Glutamatergic neuron (in vitro differentiated cells): Measurements from ENCODE around the gene CLIC1. TPM values are rescaled to one million over a fixed set of nuclear protein-coding genes. Genes with fewer than 3 reads are reported as not detected.

Experiments used
- DNase-seq: peaks from one replicate; pipeline ENCODE4 v3.0.0; 2022
- H3K27ac Mint-ChIP-seq: one replicate; pipeline ENCODE4 v1.8.0; 2020; ENCODE audit warnings: mild to moderate bottlenecking, mixed read lengths, inconsistent platforms; ENCODE audit not compliant: unreplicated experiment
- H3K27me3 Mint-ChIP-seq: one replicate; pipeline ENCODE4 v1.8.0; 2020; ENCODE audit warnings: mild to moderate bottlenecking, moderate library complexity, mixed read lengths, inconsistent platforms; ENCODE audit not compliant: unreplicated experiment
- H3K36me3 Mint-ChIP-seq: one replicate; pipeline ENCODE4 v1.8.0; 2020; ENCODE audit warnings: mild to moderate bottlenecking, mixed read lengths, inconsistent platforms; ENCODE audit not compliant: unreplicated experiment
- H3K4me1 Mint-ChIP-seq: one replicate; pipeline ENCODE4 v1.8.0; 2020; ENCODE audit warnings: mild to moderate bottlenecking, low read depth, mixed read lengths, inconsistent platforms; ENCODE audit not compliant: unreplicated experiment
- H3K4me3 Mint-ChIP-seq: one replicate; pipeline ENCODE4 v1.8.0; 2020; ENCODE audit warnings: mild to moderate bottlenecking, mixed read lengths, inconsistent platforms; ENCODE audit not compliant: unreplicated experiment
- H3K9me3 Mint-ChIP-seq: one replicate; pipeline ENCODE4 v1.8.0; 2020; ENCODE audit warnings: mild to moderate bottlenecking, moderate library complexity, mixed read lengths, inconsistent platforms; ENCODE audit not compliant: unreplicated experiment
- total RNA-seq: library from RNA; stranded (reverse); fragmentation: NEBNext Ultra II Directional; extraction: Animal tissue kit (Norgen Biotek cat#: 25700); gene quantifications from one replicate; pipeline ENCODE4 v1.2.1, GENCODE V29; 2021; ENCODE audit not compliant: unreplicated experiment
- TF ChIP-seq, protein P1 (sequence below): fragments of 200-600 bp; sonication (generic); IDR thresholded peaks from one replicate; pipeline ENCODE4 v1.5.0; 2021; ENCODE audit not compliant: partially characterized antibody, unreplicated experiment

The CLIC1 gene
- total RNA-seq, 1 donor from 2014 or later = 310 TPM

DNA sequence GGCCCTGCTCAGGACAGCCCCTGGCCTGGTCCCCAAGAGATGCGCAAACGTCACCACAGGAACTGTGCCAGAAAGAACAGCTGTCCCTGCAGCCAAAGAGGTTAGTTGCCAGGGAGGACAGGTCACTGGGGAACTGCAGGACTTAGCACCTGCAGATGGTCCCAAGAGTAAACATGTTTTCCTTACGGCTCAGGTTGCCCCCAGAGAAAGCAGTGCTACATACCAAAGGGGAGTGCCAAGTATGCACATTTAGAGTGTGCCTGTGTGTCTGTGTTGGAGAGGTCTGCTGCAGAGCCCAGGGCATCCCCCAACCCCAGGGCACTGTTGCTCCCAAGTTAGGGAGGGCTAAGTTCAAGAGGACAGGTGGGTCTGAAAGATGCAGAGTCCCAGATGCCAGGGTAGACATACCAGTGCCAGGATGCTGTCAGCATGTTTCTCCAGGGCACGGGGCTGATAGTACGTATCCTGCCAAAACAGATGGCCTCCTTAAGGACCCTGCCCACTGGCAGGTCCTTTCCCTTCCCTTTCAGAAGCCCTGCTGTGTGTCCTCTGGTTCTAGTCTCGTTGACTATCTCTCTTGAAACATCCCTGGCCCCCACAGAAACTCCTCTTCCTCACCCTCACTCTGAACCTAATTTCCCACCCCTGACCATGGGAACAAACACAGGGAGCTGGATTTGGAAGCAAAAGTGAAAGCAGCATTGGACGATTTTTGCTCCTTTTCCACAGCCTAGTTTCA, 34.5 kb downstream of the CLIC1 start:
- Mint-ChIP-seq H3K9me3 (peaks cover 10% of the 10 kb centered on the region), H3K4me3 (peak overlapping the region; percentile 94), H3K27me3 (peaks cover 7% of the 10 kb centered on the region), H3K4me1 (peaks cover 13% of the 10 kb centered on the region), H3K27ac (peak overlapping the region; percentile 99), H3K36me3 (no peaks in the 10 kb centered on the region)
- TF ChIP-seq, protein P1, sequence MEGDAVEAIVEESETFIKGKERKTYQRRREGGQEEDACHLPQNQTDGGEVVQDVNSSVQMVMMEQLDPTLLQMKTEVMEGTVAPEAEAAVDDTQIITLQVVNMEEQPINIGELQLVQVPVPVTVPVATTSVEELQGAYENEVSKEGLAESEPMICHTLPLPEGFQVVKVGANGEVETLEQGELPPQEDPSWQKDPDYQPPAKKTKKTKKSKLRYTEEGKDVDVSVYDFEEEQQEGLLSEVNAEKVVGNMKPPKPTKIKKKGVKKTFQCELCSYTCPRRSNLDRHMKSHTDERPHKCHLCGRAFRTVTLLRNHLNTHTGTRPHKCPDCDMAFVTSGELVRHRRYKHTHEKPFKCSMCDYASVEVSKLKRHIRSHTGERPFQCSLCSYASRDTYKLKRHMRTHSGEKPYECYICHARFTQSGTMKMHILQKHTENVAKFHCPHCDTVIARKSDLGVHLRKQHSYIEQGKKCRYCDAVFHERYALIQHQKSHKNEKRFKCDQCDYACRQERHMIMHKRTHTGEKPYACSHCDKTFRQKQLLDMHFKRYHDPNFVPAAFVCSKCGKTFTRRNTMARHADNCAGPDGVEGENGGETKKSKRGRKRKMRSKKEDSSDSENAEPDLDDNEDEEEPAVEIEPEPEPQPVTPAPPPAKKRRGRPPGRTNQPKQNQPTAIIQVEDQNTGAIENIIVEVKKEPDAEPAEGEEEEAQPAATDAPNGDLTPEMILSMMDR = no peak
- peak; percentile 48 for DNase-seq

DNA sequence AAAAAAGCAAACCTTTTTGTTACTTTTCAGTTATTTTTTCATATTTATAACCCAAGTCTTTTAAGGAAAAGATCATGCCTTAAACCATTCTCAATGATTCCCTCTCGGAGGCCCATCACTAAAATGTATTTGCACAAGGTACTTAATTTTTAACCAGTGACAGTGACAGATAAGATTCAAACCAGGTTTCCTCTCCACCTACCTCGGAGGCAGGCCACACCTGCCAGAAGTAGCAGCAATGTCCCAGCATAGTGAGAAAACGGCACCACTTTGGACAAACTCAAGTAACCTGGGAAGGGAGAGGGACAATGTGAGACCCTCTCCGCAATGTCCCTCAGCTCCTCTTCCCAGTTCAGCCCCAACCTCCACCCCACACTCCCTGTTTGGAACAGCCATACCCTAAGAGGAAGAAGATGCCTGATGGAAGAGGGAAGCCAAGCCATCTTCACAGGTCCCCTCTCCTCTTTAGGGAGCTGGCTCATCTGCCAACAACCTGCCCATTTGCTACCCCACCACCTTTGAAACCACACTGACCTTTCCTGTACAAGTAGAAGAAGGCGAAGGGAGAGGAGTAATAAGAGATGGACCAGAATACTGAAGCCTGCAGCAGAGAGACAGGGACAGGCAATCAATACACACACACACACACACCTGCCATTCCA, 35.5 kb downstream of the CLIC1 start:
- no peaks in the 10 kb centered on the region for H3K36me3 Mint-ChIP-seq
- peaks cover 10% of the 10 kb centered on the region for H3K9me3 Mint-ChIP-seq
- DNase-seq = no peak
- H3K27me3 Mint-ChIP-seq = peaks cover 7% of the 10 kb centered on the region
- TF ChIP-seq, protein P1 = no peak
- peak overlapping the region; percentile 62 for H3K27ac Mint-ChIP-seq
- H3K4me3 Mint-ChIP-seq = peak overlapping the region; percentile 94
- peaks cover 13% of the 10 kb centered on the region for H3K4me1 Mint-ChIP-seq

DNA sequence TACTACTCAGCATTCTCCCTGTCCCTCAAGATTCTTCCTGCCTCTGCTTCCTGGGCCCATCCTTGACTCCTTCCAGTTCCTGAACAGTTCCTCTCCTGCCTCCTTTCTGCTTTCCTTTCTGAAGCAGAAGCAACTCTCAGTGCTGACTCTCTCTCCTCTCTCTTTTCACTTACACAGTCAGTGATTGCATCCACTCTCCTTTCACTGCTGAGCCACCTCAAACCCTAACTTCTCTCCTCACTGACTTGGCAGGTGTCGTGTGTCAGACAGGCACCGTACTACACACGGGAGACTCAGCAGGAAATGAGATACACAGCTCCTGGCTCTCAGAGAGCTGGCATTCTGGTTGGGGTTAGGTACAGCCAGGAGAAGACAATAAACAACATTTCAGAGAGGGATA, 38.8 kb downstream of the CLIC1 start:
- TF ChIP-seq, protein P1 = no peak
- Mint-ChIP-seq H3K36me3 (no peaks in the 10 kb centered on the region), H3K27ac (no peak overlapping the region), H3K4me3 (peak overlapping the region; percentile 39), H3K4me1 (peaks cover 13% of the 10 kb centered on the region), H3K9me3 (peaks cover 1% of the 10 kb centered on the region), H3K27me3 (peaks cover 5% of the 10 kb centered on the region)
- DNase-seq = no peak

DNA sequence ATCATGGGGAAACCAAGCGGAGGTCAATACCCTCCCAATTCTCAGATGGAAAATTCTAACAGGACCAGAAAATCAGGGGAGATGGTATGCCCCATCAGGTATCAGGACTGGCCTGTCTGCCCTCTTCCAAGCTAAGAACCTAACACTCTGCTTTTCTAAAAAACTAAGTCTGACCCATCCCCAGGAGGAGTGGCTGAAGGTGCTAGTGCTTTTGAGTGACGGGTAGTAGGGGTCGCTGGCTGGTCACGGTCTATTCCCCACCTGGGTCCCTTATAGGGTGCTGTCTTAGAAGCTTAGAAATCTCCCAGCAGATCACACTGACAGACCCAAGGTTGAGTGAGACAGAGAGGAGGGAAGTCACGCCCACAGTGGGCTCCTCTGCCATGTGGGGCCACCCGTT, 42.8 kb downstream of the CLIC1 start:
- no peaks in the 10 kb centered on the region for H3K4me1 Mint-ChIP-seq
- no peaks in the 10 kb centered on the region for H3K27me3 Mint-ChIP-seq
- DNase-seq = no peak
- no peaks in the 10 kb centered on the region for H3K36me3 Mint-ChIP-seq
- TF ChIP-seq, protein P1 = no peak
- H3K27ac Mint-ChIP-seq = no peak overlapping the region
- H3K4me3 Mint-ChIP-seq = no peak overlapping the region
- no peaks in the 10 kb centered on the region for H3K9me3 Mint-ChIP-seq

DNA sequence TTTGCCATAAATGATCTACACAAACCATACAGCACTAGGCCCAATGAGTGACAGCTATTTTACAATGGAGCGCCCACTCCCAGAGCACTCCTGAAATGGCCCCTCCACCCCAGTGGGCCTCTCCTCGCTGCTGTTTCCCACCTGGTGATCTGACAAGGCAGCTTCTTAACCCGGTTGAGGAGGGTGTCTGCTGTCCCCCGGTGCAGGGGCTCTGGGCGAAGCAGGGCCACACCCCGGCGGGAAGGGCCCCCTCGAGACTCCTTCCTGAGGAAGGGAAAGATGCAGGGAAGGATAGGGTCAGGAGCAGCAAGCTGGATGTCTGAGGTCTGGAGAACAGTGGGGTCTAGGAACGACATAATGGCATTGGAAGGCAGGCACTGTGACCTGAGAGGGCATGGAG, 43.4 kb downstream of the CLIC1 start:
- Mint-ChIP-seq H3K27ac (no peak overlapping the region), H3K4me1 (no peaks in the 10 kb centered on the region), H3K36me3 (no peaks in the 10 kb centered on the region), H3K27me3 (no peaks in the 10 kb centered on the region), H3K4me3 (no peak overlapping the region), H3K9me3 (no peaks in the 10 kb centered on the region)
- no peak for DNase-seq
- TF ChIP-seq, protein P1 = no peak
